Measurements from ENCODE around the gene KRTAP10-2.

DNA sequence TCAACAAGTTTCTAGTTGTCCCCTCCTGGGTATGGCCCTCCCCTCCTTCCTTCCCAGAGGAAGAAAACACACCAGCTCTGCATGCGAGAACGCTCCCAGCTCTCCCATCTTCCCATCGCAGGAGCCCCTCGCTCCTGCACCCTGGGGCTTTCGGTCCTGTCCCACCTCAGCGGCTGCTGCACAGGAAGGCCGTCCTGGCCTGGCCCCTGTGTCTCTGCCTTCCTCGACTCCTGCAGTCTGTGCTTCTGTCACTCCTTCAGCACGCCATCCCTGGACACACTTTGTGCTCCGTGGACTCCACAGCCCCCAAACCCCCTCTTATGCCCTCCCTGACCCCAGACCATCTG, 34.5 kb downstream of the KRTAP10-2 start:
- TF ChIP-seq, protein P1, sequence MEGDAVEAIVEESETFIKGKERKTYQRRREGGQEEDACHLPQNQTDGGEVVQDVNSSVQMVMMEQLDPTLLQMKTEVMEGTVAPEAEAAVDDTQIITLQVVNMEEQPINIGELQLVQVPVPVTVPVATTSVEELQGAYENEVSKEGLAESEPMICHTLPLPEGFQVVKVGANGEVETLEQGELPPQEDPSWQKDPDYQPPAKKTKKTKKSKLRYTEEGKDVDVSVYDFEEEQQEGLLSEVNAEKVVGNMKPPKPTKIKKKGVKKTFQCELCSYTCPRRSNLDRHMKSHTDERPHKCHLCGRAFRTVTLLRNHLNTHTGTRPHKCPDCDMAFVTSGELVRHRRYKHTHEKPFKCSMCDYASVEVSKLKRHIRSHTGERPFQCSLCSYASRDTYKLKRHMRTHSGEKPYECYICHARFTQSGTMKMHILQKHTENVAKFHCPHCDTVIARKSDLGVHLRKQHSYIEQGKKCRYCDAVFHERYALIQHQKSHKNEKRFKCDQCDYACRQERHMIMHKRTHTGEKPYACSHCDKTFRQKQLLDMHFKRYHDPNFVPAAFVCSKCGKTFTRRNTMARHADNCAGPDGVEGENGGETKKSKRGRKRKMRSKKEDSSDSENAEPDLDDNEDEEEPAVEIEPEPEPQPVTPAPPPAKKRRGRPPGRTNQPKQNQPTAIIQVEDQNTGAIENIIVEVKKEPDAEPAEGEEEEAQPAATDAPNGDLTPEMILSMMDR (IDR thresholded peaks at IDR 0.05): no peak
- no peak for TF ChIP-seq POLR2AphosphoS5 (IDR thresholded peaks at IDR 0.05; ENCODE audit: insufficient read depth in 1 of 2, low read depth in 1 of 2)
- no peak for TF ChIP-seq POLR2A (IDR thresholded peaks at IDR 0.05)

Data from vagina (tissue), 2 donors.